ENCODE measurements around the gene AZIN2.
"Not testable (repeated sequence)": the region's sequence is repeated elsewhere in the genome, so short reads cannot be mapped to it uniquely, and the experiment has no call there.

The AZIN2 gene

DNA sequence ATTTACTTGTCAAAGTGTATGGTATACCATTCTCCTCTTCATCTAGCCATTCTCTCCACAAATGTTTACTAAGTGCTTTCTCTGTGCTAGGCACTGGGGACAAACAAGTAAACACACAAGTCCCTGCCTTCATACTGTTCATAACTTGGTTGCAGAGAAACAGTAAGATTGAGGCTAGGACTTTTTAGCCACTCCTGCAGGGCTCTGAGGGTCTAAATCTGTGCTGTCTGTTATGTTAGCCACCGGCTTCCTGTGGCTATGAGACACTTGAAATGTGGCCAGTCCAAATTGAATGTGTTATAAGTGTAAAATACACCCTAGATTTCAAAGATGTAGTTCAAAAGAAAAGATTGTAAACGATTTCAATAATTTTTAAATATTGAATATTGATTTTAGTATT, 50.2 kb downstream of the AZIN2 start:
- no peak for DNase-seq

DNA sequence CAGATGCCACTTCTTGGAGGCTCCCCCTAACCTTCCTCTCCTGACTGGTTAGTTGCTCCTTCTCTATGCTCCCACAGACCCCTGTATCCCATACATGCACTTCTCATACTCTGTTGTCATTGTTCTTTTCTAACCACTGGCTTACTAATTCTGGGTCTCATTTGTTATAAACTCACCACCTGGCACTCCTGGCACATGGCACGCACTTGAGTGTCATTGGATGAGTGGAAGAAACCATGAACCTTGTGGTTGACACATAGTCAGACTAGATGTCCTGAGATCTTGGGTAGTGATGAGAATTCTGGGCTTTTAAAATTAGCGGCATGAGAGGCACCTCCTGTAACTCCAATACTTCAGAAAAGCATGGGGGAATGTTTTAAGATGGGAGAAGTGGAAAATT, 51.6 kb downstream of the AZIN2 start:
- DNase-seq = no peak

DNA sequence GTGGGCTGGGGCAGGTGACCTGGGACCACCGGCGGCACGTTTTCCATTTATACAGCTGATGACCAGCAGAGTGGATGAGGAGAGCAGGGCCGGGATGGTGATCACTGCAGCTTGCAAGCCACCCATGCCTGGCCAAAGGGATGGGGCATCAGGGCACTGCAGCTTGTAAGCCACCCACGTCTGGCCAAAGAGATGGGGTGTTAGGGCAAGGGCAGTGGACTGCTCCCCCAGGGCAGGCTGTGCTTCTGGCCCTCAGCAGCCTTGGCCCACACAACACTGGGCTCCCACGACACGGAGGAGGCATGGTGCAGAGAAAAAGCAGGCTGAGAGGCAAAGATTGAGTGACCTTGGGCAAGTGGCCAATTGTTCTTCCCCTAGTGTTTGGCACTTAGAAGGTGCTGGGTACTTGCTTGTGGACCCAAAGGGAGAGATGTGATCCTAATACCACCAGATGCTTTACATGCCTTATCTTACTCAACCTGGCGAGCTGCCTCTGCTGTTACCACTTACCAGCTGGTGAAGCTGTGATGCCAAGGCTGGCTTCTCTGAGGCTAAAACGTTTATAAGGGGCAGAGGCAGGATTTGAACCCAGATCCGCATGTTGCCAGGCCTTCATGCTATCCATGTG, 52.6 kb downstream of the AZIN2 start:
- DNase-seq = no peak

DNA sequence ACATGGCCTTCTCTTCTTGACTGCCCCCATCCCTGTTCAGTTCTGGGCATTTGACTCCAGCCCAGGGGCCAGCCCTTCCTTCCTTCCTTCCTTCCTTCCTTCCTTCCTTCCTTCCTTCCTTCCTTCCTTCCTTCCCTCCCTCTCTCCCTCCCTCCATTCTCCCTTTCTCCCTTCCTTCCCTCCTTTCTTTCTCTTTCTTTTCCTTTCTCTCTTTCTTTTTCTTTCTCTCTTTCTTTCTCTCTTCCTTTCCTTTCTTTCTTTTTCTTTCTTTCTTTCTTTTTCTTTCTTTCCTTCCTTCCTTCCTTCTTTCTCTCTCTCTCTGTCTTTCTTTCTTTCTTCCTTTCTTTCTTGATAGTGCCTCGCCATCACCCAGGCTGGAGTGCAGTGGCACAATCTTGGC, 55.1 kb downstream of the AZIN2 start:
- DNase-seq = not testable (repeated sequence)

DNA sequence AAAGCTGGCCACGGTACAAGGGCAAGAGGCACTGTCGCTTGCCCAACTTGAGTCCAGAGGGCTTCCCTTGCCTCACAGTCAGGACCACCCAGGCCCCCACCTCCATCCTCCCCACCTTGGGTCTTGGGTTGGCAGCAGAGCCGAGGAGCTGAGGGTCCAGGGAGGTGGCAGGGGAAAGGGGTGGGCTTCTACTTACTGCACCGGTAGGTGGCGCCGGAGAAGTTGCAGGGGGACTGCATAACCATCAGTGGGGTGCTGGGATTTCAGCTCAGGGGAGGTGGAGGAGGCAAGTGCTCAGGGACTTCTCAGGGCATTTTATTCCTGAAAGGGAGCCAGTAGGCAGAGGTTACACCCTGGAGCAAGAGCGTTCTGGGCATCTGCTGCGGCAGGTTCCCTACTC, 56.8 kb downstream of the AZIN2 start:
- no peak for DNase-seq

DNA sequence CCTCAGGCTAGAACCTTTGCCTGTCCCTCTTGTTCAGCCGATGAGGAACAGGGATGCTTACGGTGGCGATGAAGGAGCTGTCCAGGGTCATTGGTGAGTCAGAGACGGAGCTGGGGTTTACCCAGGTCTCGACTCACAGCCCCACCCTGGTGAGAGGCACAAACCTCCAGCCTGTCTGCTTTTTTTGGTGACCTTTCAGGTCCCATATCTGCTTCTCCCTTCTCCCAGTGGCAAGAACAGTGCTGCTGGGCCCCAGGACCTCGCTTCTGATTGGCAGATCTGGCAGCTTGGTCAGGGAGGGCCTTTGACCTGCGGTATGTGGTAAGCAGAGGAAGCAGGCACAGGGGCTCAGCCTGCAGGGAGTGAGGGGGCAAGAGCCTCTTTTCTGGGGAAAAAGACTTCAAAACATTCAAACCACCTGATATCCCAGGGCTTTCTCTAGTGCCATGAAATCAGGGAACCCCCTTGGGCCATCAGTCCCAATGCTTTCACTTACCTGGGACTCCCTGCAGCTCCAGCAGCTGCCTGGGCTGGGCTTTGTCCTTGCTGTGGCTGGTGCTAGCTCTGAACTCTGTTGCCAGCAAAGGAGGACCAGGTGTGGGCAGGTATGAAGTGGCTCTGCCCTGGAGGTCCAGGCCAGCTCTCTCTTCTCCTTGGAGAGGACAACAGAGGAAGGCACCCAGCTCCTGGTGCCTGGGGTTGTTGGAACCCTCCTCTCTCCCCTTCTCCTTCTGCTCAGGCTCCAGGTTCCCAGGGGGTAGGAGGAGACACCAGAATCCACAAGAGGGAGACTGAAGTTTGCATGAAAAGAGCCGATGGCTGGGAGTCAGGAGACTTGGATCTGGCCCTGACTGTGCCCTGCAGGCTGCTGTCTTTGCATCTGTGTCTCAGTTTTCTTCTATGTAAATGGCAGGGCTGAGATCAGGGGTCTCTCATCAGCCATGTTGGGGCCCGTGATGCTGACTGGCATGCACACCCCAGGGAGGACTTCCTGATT, 59.5 kb downstream of the AZIN2 start:
- DNase-seq = no peak

DNA sequence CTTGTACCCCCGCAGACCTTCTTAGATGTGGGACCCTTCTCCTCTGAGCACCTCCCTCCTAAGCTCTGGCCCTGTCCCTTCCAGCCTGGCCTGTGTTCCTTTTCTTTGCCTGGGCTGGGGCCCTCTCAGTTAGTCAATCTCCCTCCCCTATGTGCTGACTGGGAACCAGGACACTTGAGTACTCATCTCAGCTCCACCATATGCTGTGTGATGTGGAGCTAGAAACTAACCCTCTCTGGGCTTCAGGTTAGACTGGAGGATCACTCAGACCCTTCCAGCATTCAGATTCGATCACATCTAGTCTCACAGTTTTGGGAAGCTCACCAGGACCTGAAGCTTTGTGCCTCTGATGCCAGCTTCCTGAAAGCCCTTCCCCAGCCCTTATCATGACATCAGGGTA, 60.3 kb downstream of the AZIN2 start:
- DNase-seq = no peak

DNA sequence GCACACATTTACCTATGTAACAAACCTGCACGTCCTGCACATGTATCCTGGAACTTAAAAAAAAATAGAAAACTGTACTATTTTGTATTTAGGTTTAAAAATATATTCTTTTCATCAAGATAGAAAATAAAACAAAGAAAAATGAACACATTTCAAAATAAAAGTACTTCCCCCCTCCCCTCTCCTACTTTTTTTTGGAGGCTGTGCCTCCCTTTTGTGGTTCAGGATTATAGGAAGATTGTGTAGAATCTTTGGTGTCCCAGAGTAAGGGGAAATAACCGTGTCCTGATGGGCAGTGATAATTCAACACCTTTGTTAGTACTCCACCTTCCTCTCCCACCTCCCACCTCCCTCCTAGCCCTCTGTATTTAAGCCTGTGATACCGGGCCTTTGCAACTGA, 60.8 kb downstream of the AZIN2 start:
- no peak for DNase-seq

DNA sequence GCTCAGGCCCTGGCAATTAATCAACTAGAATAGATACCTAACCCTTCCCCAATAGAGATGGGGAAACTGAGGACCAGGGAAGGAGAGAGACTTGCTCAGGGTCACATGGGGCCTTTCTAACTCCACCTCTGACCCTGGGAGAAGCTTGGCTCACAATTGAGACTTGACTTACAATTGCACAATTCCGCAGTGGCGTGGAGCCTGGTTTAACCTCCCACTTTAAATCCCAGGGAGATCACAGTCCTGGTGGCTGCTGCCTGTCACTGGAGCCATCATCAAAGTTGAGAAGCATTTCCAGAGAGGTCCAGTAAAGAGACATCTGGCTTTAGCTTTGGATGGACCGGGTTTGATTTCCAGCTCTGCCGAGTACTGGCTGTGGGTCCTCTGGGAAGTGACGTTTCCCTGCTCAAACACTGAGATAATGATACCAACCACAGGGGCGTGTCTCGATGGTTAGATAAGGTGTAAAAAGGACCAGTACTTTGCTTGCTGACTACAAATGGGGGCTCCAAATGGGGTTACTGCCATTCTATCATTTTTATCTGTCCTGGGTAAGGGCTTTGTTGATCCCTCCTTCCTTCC, 61.6 kb downstream of the AZIN2 start:
- DNase-seq = no peak

DNA sequence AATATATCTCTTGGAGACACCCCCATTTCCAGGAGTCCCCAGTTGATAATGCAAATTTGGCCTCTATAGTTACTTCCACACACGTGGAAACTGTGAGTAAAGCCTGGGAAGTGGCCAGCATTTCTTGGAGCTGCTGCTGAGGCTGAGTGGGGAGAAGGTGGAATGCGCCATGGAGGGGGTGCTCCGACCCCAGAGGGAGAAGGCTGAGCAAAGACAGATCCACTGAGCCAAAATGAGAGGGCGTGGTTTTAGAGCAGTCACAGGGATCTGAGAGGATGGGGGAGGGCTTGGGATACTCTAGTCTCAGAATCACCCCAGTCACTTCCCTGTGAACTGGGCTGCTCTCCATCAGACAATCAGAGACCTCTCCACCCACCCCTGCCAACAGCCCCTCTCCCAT, 62.2 kb downstream of the AZIN2 start:
- no peak for DNase-seq

DNA sequence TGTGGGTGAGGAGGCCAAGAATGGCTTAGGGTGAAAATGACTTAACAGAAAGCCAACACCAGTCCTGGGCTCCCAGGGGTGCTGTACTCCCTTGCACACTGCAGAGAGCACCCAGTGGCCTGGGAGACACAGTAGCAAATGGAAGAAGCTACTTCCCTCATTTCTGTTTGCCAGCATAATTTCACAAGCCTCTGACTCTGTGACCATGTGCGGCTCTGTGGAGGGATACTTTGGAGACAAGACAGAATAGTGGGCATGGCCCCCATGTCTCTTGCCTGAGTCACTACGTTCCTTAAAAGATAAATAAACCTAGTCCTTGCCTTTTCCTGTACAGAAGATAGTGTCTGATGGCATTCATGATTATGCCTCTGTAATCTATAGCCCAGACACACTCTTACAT, 62.7 kb downstream of the AZIN2 start:
- DNase-seq = no peak

DNA sequence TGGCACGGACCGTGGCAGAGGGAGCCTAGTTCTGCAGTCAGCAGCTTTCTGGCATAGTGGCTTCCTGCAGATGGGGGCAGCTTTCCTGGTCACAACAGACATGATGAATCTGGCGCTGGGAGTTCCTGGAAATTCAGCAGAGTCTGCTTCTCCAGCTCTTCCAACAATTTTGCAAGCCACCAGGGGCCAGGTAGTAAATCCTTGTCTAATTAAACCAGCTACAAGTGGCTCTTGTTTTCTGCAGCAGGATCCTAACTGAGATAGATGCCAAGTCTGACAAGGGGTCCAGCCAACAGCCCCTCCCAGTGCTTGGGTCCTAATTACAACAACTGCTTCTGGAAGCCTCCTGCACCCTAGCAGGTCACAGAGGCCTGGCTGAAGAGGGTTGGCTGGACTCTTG, 65.0 kb downstream of the AZIN2 start:
- no peak for DNase-seq

DNA sequence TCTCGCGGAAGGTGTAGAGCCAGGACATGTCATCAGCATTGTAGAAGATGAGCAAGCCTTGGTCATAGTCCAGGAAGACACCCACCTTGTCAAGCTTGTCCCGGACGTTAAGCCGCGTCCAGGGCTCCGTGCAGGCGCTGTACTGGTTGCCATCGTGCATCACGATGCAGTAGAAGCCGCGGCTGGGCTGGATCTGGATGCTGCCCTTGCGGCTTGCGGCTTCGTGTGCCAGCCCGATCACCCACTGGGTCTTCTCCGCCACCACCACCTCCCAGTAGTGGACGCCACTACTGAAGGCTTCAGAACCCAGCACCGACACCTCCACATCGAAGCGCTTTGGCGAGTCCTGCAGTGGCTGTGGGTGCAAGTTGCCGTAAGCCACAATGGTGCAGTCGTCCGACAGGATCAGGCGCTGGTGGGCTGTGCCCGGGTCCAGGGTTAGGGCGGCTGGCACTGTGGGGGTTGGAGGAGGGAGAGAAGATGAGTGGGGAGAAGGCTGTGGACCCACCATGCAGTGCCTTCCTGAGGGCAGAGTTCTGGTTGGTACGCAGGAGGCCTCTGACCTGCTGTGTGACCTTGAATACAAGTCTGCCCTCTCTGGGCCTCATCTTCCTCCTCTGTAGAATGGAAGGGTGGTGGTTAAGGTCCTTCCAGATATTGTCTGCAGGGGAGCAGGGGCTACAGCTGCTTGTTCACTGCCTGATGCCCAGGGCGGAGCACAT, 66.5 kb downstream of the AZIN2 start:
- no peak for DNase-seq

DNA sequence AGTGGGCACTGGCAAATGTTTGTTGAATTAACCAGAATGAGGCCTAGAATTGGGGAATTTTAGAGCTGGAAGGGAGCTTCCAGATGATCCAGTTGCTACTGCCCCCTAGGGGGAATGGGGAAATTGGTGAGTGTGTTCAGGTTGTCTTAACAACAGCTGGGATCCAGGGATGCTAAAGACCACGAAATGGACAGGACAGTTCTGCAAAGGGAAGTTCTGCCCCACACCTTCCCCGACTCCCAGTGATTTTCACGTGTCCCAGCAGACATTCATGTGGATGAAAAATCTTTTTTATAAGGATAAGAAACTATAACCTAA, 67.0 kb downstream of the AZIN2 start:
- no peak for DNase-seq

DNA sequence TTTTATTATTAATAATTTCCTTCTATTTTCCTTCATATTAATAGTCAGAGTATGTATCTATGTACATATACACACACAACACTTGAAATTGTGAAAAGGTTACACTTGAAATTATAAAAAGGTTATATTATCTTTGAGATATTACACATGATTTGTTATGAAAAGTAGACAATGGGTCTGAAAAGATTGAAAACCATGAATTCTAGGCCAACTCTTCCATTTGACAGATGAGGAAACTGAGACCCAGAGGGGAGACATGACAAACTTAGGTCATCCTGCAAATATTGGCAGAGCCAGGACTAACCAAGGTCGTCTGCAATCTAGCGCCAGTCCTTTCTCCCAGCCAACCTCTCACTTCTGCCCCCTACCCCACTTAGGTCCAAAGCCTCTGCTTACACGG, 67.7 kb downstream of the AZIN2 start:
- DNase-seq = no peak

DNA sequence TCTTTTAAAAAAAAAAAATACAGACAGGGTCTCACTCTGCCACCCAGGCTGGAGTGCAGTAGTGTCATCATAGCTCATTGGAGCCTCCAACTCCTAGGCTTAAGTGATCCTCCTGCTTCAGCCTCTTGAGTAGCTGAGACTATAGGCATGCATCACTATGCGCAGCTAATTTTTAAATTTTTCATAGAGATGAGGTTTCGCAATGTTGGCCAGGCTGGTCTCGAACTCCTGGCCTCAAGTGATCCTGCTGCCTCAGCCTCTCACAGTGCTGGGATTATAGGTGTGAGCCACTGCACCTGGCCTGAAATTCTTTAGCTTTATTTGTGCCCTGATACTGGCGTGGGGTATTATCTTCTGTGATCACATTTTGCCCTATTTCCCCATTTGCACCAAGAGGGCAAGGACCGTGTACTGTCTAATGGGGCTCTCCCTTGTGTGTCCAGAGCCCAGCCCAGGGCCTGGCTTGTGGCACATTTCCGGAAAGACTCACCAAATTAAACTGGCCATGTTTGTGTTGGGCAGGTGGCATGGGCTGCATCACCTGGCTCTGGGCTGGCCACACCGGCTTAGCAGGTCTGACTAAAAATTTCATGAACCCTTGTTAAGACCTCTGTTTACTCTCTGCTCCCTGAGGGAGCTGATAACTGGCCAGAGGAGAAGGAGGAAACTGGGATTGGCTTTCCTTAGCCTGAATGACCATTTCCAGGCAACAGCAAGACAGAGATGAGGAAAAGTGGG, 68.7 kb downstream of the AZIN2 start:
- DNase-seq = no peak

DNA sequence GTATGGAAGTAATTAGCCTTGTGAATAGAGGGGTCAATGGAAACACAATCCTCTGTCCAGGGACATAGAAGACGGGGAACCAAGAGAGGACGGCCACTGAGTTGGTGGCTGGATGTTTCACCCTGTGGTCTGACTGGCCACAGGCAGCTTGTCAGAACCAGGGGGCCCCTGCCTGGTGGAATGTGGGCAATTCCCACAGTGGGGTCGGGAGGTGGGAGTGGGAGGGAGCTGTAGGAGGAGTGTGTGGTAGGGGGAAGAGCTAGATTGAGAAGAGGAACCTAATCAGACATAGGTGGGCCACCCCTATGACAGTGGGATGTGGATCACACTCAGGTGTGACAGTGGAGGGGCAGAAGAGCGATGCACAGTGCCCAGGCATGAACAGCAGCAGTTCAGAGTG, 69.6 kb downstream of the AZIN2 start:
- DNase-seq = no peak

DNA sequence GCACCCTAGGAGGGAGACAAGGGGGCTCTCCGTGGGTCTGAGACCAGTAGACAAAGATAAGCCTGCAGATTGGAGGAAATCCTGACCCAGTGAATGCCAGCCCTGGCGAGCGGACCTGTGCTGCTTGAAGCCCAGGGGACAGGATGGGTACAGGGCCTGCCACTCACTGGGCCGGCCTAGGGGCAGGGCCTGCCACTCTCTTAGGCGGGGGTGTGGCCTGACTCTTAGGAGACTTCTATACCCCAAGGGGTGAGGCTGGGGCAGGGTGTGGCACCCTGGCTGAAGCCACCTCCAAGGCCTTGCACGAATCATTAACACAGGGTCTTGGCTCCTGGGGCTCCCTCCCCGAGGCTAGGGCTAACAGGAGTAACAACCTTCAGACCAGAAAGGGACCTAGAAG, 70.2 kb downstream of the AZIN2 start:
- no peak for DNase-seq

DNA sequence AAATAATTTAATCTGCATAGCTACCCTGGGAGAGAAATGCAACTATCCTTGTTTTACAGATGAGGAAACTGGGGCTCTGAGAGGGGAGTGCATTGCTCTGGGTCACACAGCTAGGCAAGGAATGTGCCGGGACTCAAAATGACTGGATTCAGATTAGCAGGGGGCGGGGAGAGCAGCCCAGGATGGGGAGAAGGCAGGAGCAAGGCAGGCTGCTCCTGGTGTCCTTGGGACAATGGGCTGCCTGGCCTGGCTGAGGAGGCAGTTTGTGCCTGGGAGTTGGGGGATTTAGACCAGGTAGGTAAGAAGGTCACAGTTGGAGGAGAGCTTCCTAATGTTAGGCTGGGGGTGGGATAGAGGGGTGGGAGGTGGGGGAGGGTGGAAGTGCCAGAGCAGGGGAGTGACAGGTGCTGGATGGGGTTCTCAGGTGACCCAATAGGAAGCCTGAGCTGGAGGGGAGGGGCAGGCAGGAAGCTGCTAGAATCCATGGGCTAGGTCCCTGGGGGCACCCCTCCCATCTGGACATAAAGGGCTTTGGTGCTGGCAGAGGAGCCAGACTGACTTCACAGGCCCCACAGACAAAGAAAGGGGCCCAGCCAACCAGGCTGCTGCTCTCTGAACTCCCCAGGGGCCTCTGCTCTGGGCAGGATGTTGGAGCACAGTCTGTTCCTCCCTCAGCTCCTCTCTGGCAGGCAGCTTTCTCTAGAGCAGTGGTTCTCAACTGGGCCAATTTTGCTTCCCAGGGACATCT, 71.9 kb downstream of the AZIN2 start:
- DNase-seq = no peak

DNA sequence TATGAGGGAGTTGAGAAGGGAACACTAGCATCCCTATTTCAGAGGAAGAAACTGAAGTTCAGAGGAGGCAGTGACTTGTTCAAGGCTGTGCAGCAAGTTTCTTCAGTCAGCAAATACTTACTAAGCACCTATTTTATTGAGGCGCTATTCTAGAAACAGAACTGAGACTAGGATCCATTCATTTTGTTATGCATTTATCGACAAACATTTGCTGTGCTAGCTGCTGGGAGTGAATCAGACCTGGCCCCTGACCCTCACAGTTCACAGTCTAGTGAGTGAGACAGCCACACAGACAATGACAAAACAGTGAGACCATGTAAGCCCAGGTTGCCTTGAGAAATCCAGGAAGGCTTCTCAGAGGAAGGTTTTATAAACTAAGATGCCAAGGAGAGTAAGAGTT, 72.7 kb downstream of the AZIN2 start:
- no peak for DNase-seq

DNA sequence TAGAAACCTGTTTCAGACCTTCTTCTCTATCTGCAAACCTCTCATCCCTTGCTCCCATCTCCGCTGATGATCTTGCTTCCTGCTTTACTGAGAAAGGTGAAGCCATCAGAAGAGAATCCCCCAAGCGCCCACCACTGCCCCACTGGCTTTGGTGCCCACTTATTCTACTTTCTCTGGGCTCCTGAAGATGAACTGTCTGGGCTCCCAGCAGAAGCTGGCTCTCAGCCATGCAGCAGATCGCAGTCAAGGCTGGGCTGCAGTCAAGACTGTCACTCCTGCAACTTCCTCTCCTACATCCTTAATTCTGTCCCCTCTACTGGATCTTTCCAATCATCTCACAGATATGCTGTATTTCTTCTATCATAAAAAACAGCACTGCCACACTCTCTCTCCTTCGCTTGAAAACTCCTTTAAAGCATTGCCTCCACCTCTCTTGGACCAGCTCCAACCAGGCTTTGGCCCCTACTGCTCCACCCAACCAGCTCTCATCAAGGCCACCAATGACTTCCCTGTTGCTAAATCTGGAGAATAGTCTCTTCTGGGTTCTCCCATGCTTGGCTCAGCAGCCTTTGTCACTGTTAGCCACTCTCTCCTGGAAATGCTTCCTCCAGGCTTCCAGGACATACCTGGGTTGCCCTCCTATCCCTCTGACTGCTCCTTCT, 75.1 kb downstream of the AZIN2 start:
- DNase-seq = no peak

DNA sequence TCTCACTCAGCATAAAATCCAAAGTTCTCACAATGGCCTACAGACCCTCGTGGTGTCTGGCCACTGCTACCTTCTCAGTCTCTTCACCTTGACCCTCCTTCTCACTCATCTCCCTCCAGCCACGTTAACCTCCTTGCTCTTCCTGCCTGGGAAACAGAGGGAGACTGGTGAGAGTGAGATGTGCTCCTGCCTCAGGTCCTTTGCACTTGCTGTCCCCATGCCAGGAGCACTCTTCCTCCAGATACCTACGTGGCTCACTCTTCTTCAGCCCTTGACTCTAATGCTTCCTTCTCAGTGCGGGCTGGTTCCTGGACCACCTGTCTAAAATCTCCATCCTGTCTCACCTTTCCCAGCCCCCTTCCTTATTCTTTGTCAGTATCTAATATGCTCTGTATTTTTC, 76.2 kb downstream of the AZIN2 start:
- no peak for DNase-seq

All from activated gamma-delta T cell (primary cell).